IMR-90 (cell line): ENCODE results near the gene ST8SIA4. TPM values are rescaled to one million over a fixed set of nuclear protein-coding genes. Genes with fewer than 3 reads are reported as not detected.

Source experiments
- ATAC-seq: fragments of 200-7000 bp; cut with Tn5 transposase; 2 replicates; pipeline ENCODE4 v1.9.1; 2020; ENCODE audit warnings: low read depth, mild to moderate bottlenecking, moderate library complexity
- BruUV-seq: library from RNA; stranded (reverse); fragments of 400-500 nt; replicated peaks from 2 replicates; lab custom pipeline; 2021; lab: Mats Ljungman, UMichigan
- CTCF ChIA-PET: fragments of 300-600 bp; formaldehyde crosslinking; extraction: SDS; loops from one replicate; lab custom pipeline; 2021; ENCODE audit warnings: antibody characterized with exemption; lab: Yijun Ruan, JAX
- POLR2A ChIA-PET: fragments of 300-600 bp; sonication (Branson Sonifier 250); formaldehyde crosslinking; loops from one replicate; lab custom pipeline; 2022; ENCODE audit warnings: antibody characterized with exemption; ENCODE audit not compliant: unreplicated experiment; lab: Charles Lee
- DNase-seq: peaks from one replicate; pipeline ENCODE4 v3.0.0; 2013
- H2AFZ ChIP-seq: replicated peaks from 2 replicates; pipeline ENCODE3; 2013; ENCODE audit warnings: low read length, mild to moderate bottlenecking; ENCODE audit not compliant: poor library complexity
- H2AK5ac ChIP-seq: 2 replicates; pipeline ENCODE4 v1.6.1; 2013; ENCODE audit warnings: low read depth, low read length, inconsistent platforms
- H2AK9ac ChIP-seq: replicated peaks from 2 replicates; pipeline ENCODE3; 2013; ENCODE audit warnings: mild to moderate bottlenecking, low read depth, low read length, moderate library complexity; ENCODE audit not compliant: poor library complexity
- H2BK120ac ChIP-seq: 2 replicates; pipeline ENCODE4 v1.6.1; 2013; ENCODE audit warnings: low read depth, low read length, inconsistent platforms
- H2BK15ac ChIP-seq: 3 replicates; pipeline ENCODE4 v1.6.1; 2013; ENCODE audit warnings: low read depth, low read length, inconsistent platforms
- H2BK20ac ChIP-seq: 2 replicates; pipeline ENCODE4 v1.6.1; 2013; ENCODE audit warnings: low read depth, mild to moderate bottlenecking, inconsistent platforms, low read length, moderate library complexity
- H2BK5ac ChIP-seq: 2 replicates; pipeline ENCODE4 v1.6.1; 2013; ENCODE audit warnings: mild to moderate bottlenecking, low read depth, low read length, inconsistent platforms; ENCODE audit not compliant: poor library complexity, severe bottlenecking
- H3K14ac ChIP-seq: replicated peaks from 2 replicates; pipeline ENCODE4 v1.6.1; 2013; ENCODE audit warnings: low read depth, low read length, inconsistent platforms
- H3K18ac ChIP-seq: 2 replicates; pipeline ENCODE4 v1.6.1; 2013; ENCODE audit warnings: low read depth, low read length, control low read depth
- H3K23ac ChIP-seq: 2 replicates; pipeline ENCODE4 v1.6.1; 2013; ENCODE audit warnings: low read depth, low read length, inconsistent platforms
- H3K27ac ChIP-seq: 2 replicates; pipeline ENCODE4 v1.5.1; 2013; ENCODE audit warnings: mild to moderate bottlenecking, control low read depth, low read length; ENCODE audit not compliant: insufficient read depth
- H3K27me3 ChIP-seq: 2 replicates; pipeline ENCODE4 v1.6.1; 2013; ENCODE audit warnings: low read length; ENCODE audit not compliant: control insufficient read depth, insufficient read depth
- H3K36me3 ChIP-seq: 2 replicates; pipeline ENCODE4 v1.6.1; 2013; ENCODE audit warnings: low read length, mixed read lengths; ENCODE audit not compliant: control insufficient read depth, insufficient read depth
- H3K4ac ChIP-seq: 2 replicates; pipeline ENCODE4 v1.6.1; 2013; ENCODE audit warnings: low read depth, low read length, inconsistent platforms
- H3K4me1 ChIP-seq: 2 replicates; pipeline ENCODE4 v1.6.1; 2013; ENCODE audit warnings: low read length, mixed read lengths; ENCODE audit not compliant: control insufficient read depth, insufficient read depth
- H3K4me2 ChIP-seq: 2 replicates; pipeline ENCODE4 v1.6.1; 2013; ENCODE audit warnings: low read depth, mild to moderate bottlenecking, control low read depth, low read length, moderate library complexity
- H3K4me3 ChIP-seq: 2 replicates; pipeline ENCODE4 v1.5.1; 2013; ENCODE audit warnings: low read depth, mild to moderate bottlenecking, control low read depth, low read length, moderate library complexity; ENCODE audit not compliant: insufficient read depth
- H3K56ac ChIP-seq: 2 replicates; pipeline ENCODE4 v1.6.1; 2013; ENCODE audit warnings: low read length, inconsistent platforms; ENCODE audit not compliant: insufficient read depth; ENCODE audit errors: extremely low read depth
- H3K79me1 ChIP-seq, 2 experiments: 2 replicates each; pipeline ENCODE4 v1.6.1; 2013; ENCODE audit warnings: low read length in 2 of 2, inconsistent platforms in 1 of 2, low read depth in 1 of 2
- H3K9ac ChIP-seq: 2 replicates; pipeline ENCODE4 v1.6.1; 2013; ENCODE audit warnings: low read depth, low read length, control low read depth
- H3K9me1 ChIP-seq: 2 replicates; pipeline ENCODE4 v1.6.1; 2013; ENCODE audit warnings: low read length, inconsistent platforms; ENCODE audit not compliant: insufficient read depth
- H3K9me3 ChIP-seq: 2 replicates; pipeline ENCODE4 v1.6.1; 2013; ENCODE audit warnings: low read length; ENCODE audit not compliant: control insufficient read depth, insufficient read depth
- H4K20me1 ChIP-seq: 2 replicates; pipeline ENCODE4 v1.6.1; 2013; ENCODE audit warnings: low read length, inconsistent platforms; ENCODE audit not compliant: insufficient read depth
- H4K5ac ChIP-seq: 2 replicates; pipeline ENCODE4 v1.6.1; 2013; ENCODE audit warnings: mild to moderate bottlenecking, low read depth, low read length, control low read depth
- H4K8ac ChIP-seq, 2 experiments: 2 replicates each; pipeline ENCODE4 v1.6.1; 2013; ENCODE audit warnings: low read depth in 2 of 2, low read length in 2 of 2, control low read depth in 1 of 2, inconsistent platforms in 1 of 2
- H4K91ac ChIP-seq: 2 replicates; pipeline ENCODE4 v1.6.1; 2013; ENCODE audit warnings: low read depth, low read length, inconsistent platforms; ENCODE audit not compliant: insufficient read depth
- BHLHE40 ChIP-seq: fragments of 150-350 bp; IDR thresholded peaks from 2 replicates; pipeline ENCODE4 v1.6.1; 2016; ENCODE audit warnings: mild to moderate bottlenecking, low read depth, low read length
- CTCF ChIP-seq: conservative IDR thresholded peaks from 2 replicates; pipeline ENCODE4 v1.5.1; 2012; ENCODE audit warnings: mild to moderate bottlenecking, low read depth, low read length, improper control_type of control experiment
- ELK1 ChIP-seq: fragments of 150-350 bp; IDR thresholded peaks from 2 replicates; pipeline ENCODE4 v1.6.1; 2016; ENCODE audit warnings: low read depth, mild to moderate bottlenecking, low read length, moderate library complexity, borderline replicate concordance
- FOS ChIP-seq: fragments of 150-350 bp; IDR thresholded peaks from 2 replicates; pipeline ENCODE4 v1.6.1; 2016; ENCODE audit warnings: low read depth, low read length
- MAFK ChIP-seq: IDR thresholded peaks from 2 replicates; pipeline ENCODE4 v1.6.1; 2012; ENCODE audit warnings: low read depth, low read length, improper control_type of control experiment
- MAZ ChIP-seq: IDR thresholded peaks from 2 replicates; pipeline ENCODE4 v1.6.1; 2012; ENCODE audit warnings: low read depth, mild to moderate bottlenecking, low read length, improper control_type of control experiment, moderate library complexity, borderline replicate concordance
- MXI1 ChIP-seq: IDR thresholded peaks from 2 replicates; pipeline ENCODE4 v1.6.1; 2012; ENCODE audit warnings: low read depth, mild to moderate bottlenecking, low read length, moderate library complexity, borderline replicate concordance
- NFE2L2 ChIP-seq: fragments of 150-350 bp; IDR thresholded peaks from 2 replicates; pipeline ENCODE4 v1.6.1; 2016; ENCODE audit warnings: low read depth, mild to moderate bottlenecking, low read length
- POLR2A ChIP-seq: IDR thresholded peaks from 2 replicates; pipeline ENCODE4 v1.6.1; 2012; ENCODE audit warnings: mild to moderate bottlenecking, low read depth, low read length
- RAD21 ChIP-seq: IDR thresholded peaks from 2 replicates; pipeline ENCODE4 v1.6.1; 2012; ENCODE audit warnings: low read length, improper control_type of control experiment
- RCOR1 ChIP-seq: IDR thresholded peaks from 2 replicates; pipeline ENCODE4 v1.6.1; 2012; ENCODE audit warnings: mild to moderate bottlenecking, low read length, improper control_type of control experiment; ENCODE audit not compliant: insufficient replicate concordance
- RFX5 ChIP-seq: IDR thresholded peaks from 2 replicates; pipeline ENCODE4 v1.8.0; 2012; ENCODE audit warnings: low read depth, mild to moderate bottlenecking, low read length, moderate library complexity
- USF2 ChIP-seq: fragments of 150-350 bp; IDR thresholded peaks from 2 replicates; pipeline ENCODE4 v1.6.1; 2017; ENCODE audit warnings: mild to moderate bottlenecking, antibody characterized with exemption, low read length, low read depth
- WGBS, 2 experiments: methylation state at CpG; one replicate each; pipeline versions ENCODE4 v1.1.5 to v1.1.7; 2013; ENCODE audit warnings: missing lambda C conversion rate in 2 of 2; ENCODE audit not compliant: insufficient read length in 1 of 2; ENCODE audit errors: extremely low coverage in 2 of 2; 5-methylcytosine and 5-hydroxymethylcytosine counted together
- dilution Hi-C: fragments of 300-500 bp; cut with HindIII; formaldehyde crosslinking; loops from one replicate; pipeline ENCODE4 v1.14.3; 2018; ENCODE audit warnings: low sequenced_read_pairs; ENCODE audit not compliant: unreplicated experiment
- in situ Hi-C: fragments of 300-500 bp; cut with MboI; formaldehyde crosslinking; loops from 3 replicates; pipeline ENCODE4 v1.14.3; 2019; ENCODE audit warnings: low sequenced_read_pairs, inconsistent platforms, mixed read lengths
- intact Hi-C: fragments of 100-400 bp; cut with micrococcal nuclease; formaldehyde crosslinking; loops from 2 replicates; pipeline ENCODE4 v1.10.0; 2022
- polyA plus RNA-seq, 3 experiments: library from polyadenylated mRNA; depleted of rRNA; stranded (reverse); fragments of >200 nt; gene quantifications; 2 replicates each; pipeline ENCODE4 v1.2.3, GENCODE V29; 2012; ENCODE audit warnings: low replicate concordance in 1 of 3
- total RNA-seq: library from RNA; depleted of rRNA; stranded (reverse); fragments of >200 nt; gene quantifications from 2 replicates; pipeline ENCODE4 v1.2.3, GENCODE V29; 2012

The ST8SIA4 gene
- total and polyA plus RNA-seq, 2 of the 4 experiments (the other 2 are of a cell fraction), result 0.02 to 0.18 TPM

GRCh38 chr5:100898504-100899346 lies 4.4 kb downstream of the ST8SIA4 start:
- CTCF ChIA-PET, result no interaction called here
- Histone ChIP-seq H3K23ac (no peak overlapping the region), H4K20me1 (no peaks in the 10 kb centered on the region), H4K8ac (no peak overlapping the region), H2AFZ (no peak overlapping the region), H3K9me3 (no peaks in the 10 kb centered on the region), H3K4me2 (no peak overlapping the region), H3K18ac (no peak overlapping the region), H2BK20ac (no peak overlapping the region), H2AK5ac (no peak overlapping the region), H3K4me1 (no peaks in the 10 kb centered on the region), H3K9me1 (no peaks in the 10 kb centered on the region), H2BK15ac (no peak overlapping the region), H2BK5ac (no peak overlapping the region), H3K27ac (no peak overlapping the region), H3K4me3 (no peak overlapping the region), H2AK9ac (no peak overlapping the region), H2BK120ac (no peak overlapping the region), H3K14ac (no peak overlapping the region), H3K9ac (no peak overlapping the region), H4K91ac (no peak overlapping the region), H3K4ac (no peak overlapping the region), H4K5ac (no peak overlapping the region), H3K56ac (no peak overlapping the region), H3K27me3 (peaks cover 20% of the 10 kb centered on the region), H3K36me3 (no peaks in the 10 kb centered on the region), H3K79me1 (no peaks in the 10 kb centered on the region)
- intact Hi-C loops (no loop called here), in situ Hi-C loops (no loop called here), dilution Hi-C loops (no loop called here)
- DNase-seq (no peak), ATAC-seq (no peak)
- no TSS peak for BruUV-seq
- WGBS, 2 experiments, result no CpG with 5 or more reads among the region's 5 CpGs
- TF ChIP-seq BHLHE40 (no peak), RAD21 (no peak), POLR2A (no peak), RCOR1 (no peak), MAFK (no peak), NFE2L2 (no peak), CTCF (no peak), ELK1 (no peak), RFX5 (no peak), MXI1 (no peak), USF2 (no peak), MAZ (no peak), FOS (no peak)
- POLR2A ChIA-PET, result no interaction called here
